Osteoblast (primary cell): ENCODE results near the gene CYTH4. TPM values are rescaled to one million over a fixed set of nuclear protein-coding genes. Genes with fewer than 3 reads are reported as not detected.
A peak's percentile ranks its signal among the peaks of the same experiment; 100 is the strongest.

ENCODE experiments used
- DNase-seq: peaks from one replicate; pipeline ENCODE4 v3.0.0; 2011; ENCODE audit warnings: low spot score, mixed read lengths; ENCODE audit not compliant: insufficient read length; ENCODE audit errors: missing footprints
- H2AFZ ChIP-seq: 2 replicates; pipeline ENCODE4 v1.6.0; 2011; ENCODE audit warnings: mild to moderate bottlenecking, low read length
- H3K27ac ChIP-seq: 2 replicates; pipeline ENCODE4 v1.5.1; 2011; ENCODE audit warnings: mild to moderate bottlenecking, low read depth, low read length, moderate library complexity
- H3K27me3 ChIP-seq: 2 replicates; pipeline ENCODE4 v1.6.0; 2012; ENCODE audit warnings: mild to moderate bottlenecking, control low read depth, inconsistent platforms, low read length, moderate library complexity; ENCODE audit not compliant: insufficient read depth
- H3K36me3 ChIP-seq: 2 replicates; pipeline ENCODE4 v1.5.1; 2011; ENCODE audit warnings: mild to moderate bottlenecking, low read length, control low read depth, moderate library complexity; ENCODE audit not compliant: insufficient read depth
- H3K4me1 ChIP-seq: 2 replicates; pipeline ENCODE4 v1.5.1; 2011; ENCODE audit warnings: mild to moderate bottlenecking, low read length, control low read depth, moderate library complexity; ENCODE audit not compliant: insufficient read depth
- H3K4me2 ChIP-seq: 2 replicates; pipeline ENCODE4 v1.6.0; 2011; ENCODE audit warnings: mild to moderate bottlenecking, low read length; ENCODE audit not compliant: insufficient read depth
- H3K4me3 ChIP-seq: fragments of 200-600 bp; sonication (generic); 3 replicates; pipeline ENCODE4 v1.5.1; 2012; ENCODE audit warnings: mild to moderate bottlenecking, low read length, inconsistent platforms; ENCODE audit not compliant: insufficient read depth
- H3K79me2 ChIP-seq: 2 replicates; pipeline ENCODE4 v1.6.0; 2012; ENCODE audit warnings: mild to moderate bottlenecking, low read length, control low read depth, inconsistent platforms; ENCODE audit not compliant: insufficient read depth
- H3K9me3 ChIP-seq: 2 replicates; pipeline ENCODE4 v1.5.1; 2011; ENCODE audit warnings: low read depth, low read length, control low read depth
- H4K20me1 ChIP-seq: 2 replicates; pipeline ENCODE4 v1.6.0; 2012; ENCODE audit warnings: mild to moderate bottlenecking, low read length, control low read depth; ENCODE audit not compliant: insufficient read depth
- CTCF ChIP-seq: IDR thresholded peaks from 2 replicates; pipeline ENCODE4 v1.5.1; 2011; ENCODE audit warnings: mild to moderate bottlenecking, low read depth, low read length, moderate library complexity; ENCODE audit errors: extremely low read depth
- total RNA-seq: library from RNA; depleted of rRNA; stranded (reverse); fragments of >200 nt; gene quantifications from 2 replicates; pipeline ENCODE4 v1.2.3, GENCODE V29; 2012

CYTH4 gene
- total RNA-seq, 1 donor, result 0.72 TPM

GRCh38 chr22:37303821-37304274 lies 21.5 kb downstream of the CYTH4 start:
- Histone ChIP-seq H3K36me3 (no peaks in the 10 kb centered on the region), H3K79me2 (no peaks in the 10 kb centered on the region), H3K4me2 (peak overlapping the region; percentile 39), H4K20me1 (no peaks in the 10 kb centered on the region), H3K9me3 (no peaks in the 10 kb centered on the region), H3K27ac (peak overlapping the region; percentile 87), H3K4me1 (peaks cover 50% of the 10 kb centered on the region), H2AFZ (no peak overlapping the region), H3K27me3 (no peaks in the 10 kb centered on the region), H3K4me3 (no peak overlapping the region)
- no peak for TF ChIP-seq CTCF
- DNase-seq, result peak; percentile 99

DNA sequence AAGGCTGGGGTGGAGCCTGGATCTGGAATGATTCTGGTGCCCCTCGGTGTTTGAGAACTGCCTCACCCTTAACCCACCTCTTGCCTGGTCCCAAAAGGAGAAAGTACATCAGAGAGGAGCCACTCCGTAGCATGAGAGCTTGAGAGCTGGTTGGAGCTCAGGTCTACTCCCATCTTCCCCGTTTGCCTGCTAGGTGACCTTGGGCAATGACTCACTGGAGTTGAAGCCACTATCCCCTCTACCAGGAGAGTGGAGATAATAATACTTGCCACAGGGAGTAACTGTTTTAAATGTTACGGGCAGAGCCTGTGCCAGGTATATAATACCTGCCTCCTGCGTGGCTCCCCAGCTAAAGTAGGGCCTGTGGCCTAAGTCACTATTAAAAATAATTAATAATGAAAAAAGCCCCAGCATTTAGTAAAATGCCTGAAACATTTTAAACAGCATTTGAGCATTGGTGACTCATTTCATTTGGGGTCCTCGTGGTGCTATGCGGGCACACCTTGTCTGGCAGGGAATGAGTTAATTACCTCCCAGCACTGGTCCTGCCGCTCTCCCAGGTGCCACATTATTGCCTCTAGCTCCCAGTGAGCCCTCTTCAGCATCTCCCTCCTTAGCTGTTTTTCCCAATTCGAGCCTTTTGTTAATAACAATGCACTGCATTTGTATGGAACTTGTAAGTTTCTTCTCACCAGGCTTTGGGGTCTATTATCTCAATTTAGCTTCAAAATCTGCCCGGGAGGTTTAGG lies 22.5 kb downstream of the CYTH4 start:
- TF ChIP-seq CTCF, result no peak
- no peaks in the 10 kb centered on the region for H3K9me3 ChIP-seq
- H3K27ac ChIP-seq, result peak overlapping the region; percentile 87
- no peaks in the 10 kb centered on the region for H3K36me3 ChIP-seq
- no peaks in the 10 kb centered on the region for H3K27me3 ChIP-seq
- no peak overlapping the region for H3K4me2 ChIP-seq
- H4K20me1 ChIP-seq, result no peaks in the 10 kb centered on the region
- H3K4me1 ChIP-seq, result peaks cover 54% of the 10 kb centered on the region
- H3K4me3 ChIP-seq, result no peak overlapping the region
- DNase-seq, result peak; percentile 85
- no peaks in the 10 kb centered on the region for H3K79me2 ChIP-seq
- no peak overlapping the region for H2AFZ ChIP-seq

- H3K36me3 ChIP-seq, result no peaks in the 10 kb centered on the region
- no peaks in the 10 kb centered on the region for H4K20me1 ChIP-seq
- H3K4me1 ChIP-seq, result peaks cover 59% of the 10 kb centered on the region
- H3K4me2 ChIP-seq, result no peak overlapping the region
- no peaks in the 10 kb centered on the region for H3K9me3 ChIP-seq
- no peak overlapping the region for H3K4me3 ChIP-seq
- H3K27me3 ChIP-seq, result no peaks in the 10 kb centered on the region
- H3K27ac ChIP-seq, result peak overlapping the region; percentile 91
- no peaks in the 10 kb centered on the region for H3K79me2 ChIP-seq
- no peak for TF ChIP-seq CTCF
- H2AFZ ChIP-seq, result no peak overlapping the region
- no peak for DNase-seq
Measured at GRCh38 chr22:37305887-37306286, 23.6 kb downstream of the CYTH4 start.

GRCh38 chr22:37306494-37306829 lies 24.2 kb downstream of the CYTH4 start:
- Histone ChIP-seq H3K9me3 (no peaks in the 10 kb centered on the region), H3K79me2 (no peaks in the 10 kb centered on the region), H3K27ac (peak overlapping the region; percentile 91), H3K4me3 (peak overlapping the region; percentile 18), H2AFZ (no peak overlapping the region), H3K4me1 (peaks cover 59% of the 10 kb centered on the region), H4K20me1 (no peaks in the 10 kb centered on the region), H3K4me2 (peak overlapping the region; percentile 59), H3K27me3 (no peaks in the 10 kb centered on the region), H3K36me3 (no peaks in the 10 kb centered on the region)
- no peak for DNase-seq
- TF ChIP-seq CTCF, result no peak
